Psoas muscle (tissue), 8 donors: ENCODE measurements around the gene TMEM119. TPM values are rescaled to one million over a fixed set of nuclear protein-coding genes. Genes with fewer than 3 reads are reported as not detected.

Source experiments
- ATAC-seq, 4 donors: fragments of 200-7000 bp; cut with Tn5 transposase; one replicate each; pipeline ENCODE4 v1.9.1; 2020; ENCODE audit warnings: moderate library complexity in 3 of 4, mild to moderate bottlenecking in 2 of 4
- DNase-seq, 2 donors: peaks; one replicate each; pipeline ENCODE4 v3.0.0-alpha.2; 2020
- H3K27ac ChIP-seq: fragments of 200-600 bp; one replicate; pipeline ENCODE4 v1.8.0; 2022
- H3K27me3 ChIP-seq, 3 donors: fragments of 200-600 bp in 1 of 3; one replicate each; pipeline versions ENCODE4 v1.6.1 to v1.8.0; 2013 to 2022; ENCODE audit warnings: low read length in 2 of 3, mild to moderate bottlenecking in 2 of 3, moderate library complexity in 1 of 3; ENCODE audit not compliant: insufficient read depth in 3 of 3
- H3K36me3 ChIP-seq, 2 donors: fragments of 200-600 bp in 1 of 2; one replicate each; pipeline versions ENCODE4 v1.6.1 to v1.8.0; 2013 to 2022; ENCODE audit warnings: low read depth in 1 of 2, mild to moderate bottlenecking in 1 of 2, moderate library complexity in 1 of 2; ENCODE audit not compliant: insufficient read depth in 1 of 2
- H3K4me1 ChIP-seq: fragments of 200-600 bp; one replicate; pipeline ENCODE4 v1.8.0; 2022
- H3K4me3 ChIP-seq: fragments of 200-600 bp; one replicate; pipeline ENCODE4 v1.8.0; 2022; ENCODE audit warnings: mild to moderate bottlenecking
- H3K9me3 ChIP-seq: fragments of 200-600 bp; one replicate; pipeline ENCODE4 v1.8.0; 2022
- WGBS, 3 donors: extraction: QIAGEN DNeasy Blood & Tissue Kit; methylation state at CpG; one replicate each; pipeline versions ENCODE4 v1.1.6 to v1.1.7; 2013; 5-methylcytosine and 5-hydroxymethylcytosine counted together
- intact Hi-C, 2 donors: fragments of 100-400 bp; cut with DNase I; formaldehyde crosslinking; loops; one replicate each; pipeline versions ENCODE4 v1.11.0 to v1.14.2; 2022
- polyA plus RNA-seq, 3 donors: library from polyadenylated mRNA; stranded (reverse); fragments of 200-250 nt; gene quantifications; one replicate each; pipeline ENCODE4 v1.2.3, GENCODE V29; 2013
- total RNA-seq, 4 donors: library from RNA; stranded (reverse); fragmentation: NEBNext Ultra II Directional in 2 of 4; extraction: Animal tissue kit (Norgen Biotek cat#: 25700) in 2 of 4; gene quantifications; one replicate each; pipeline versions ENCODE4 v1.2.1 to v1.2.4, GENCODE V29; 2021 to 2023
- TF ChIP-seq, protein P1 (sequence below): fragments of 200-600 bp; IDR thresholded peaks from one replicate; pipeline ENCODE4 v1.8.0; 2022; ENCODE audit warnings: antibody characterized with exemption
- donor health status: healthy with polysubstance abuse.
- donor health status: DM: no; HTN: no; CAD: no; lungs with moderate emphysema.
- donor health status: Bipolar disorder and iron deficiency.
- donor health status: healthy.
- donor health status: DM: yes; HTN: yes; CAD: no.
- donor health status: DM: no; HTN: no; CAD: no.
- donor health status: DM: no; HTN: no; CAD: no.
- donor health status: DM: yes; HTN: yes; CAD: no.

The TMEM119 gene
- total and polyA plus RNA-seq, 7 donors = 0.25 to 2.6 (median 0.36) TPM

- WGBS, 3 donors = 66 to 73% (median 70%) methylated on average over 10 of the region's 10 CpGs
Measured at GRCh38 chr12:108640802-108641445, 43.0 kb upstream of the TMEM119 start.

DNA sequence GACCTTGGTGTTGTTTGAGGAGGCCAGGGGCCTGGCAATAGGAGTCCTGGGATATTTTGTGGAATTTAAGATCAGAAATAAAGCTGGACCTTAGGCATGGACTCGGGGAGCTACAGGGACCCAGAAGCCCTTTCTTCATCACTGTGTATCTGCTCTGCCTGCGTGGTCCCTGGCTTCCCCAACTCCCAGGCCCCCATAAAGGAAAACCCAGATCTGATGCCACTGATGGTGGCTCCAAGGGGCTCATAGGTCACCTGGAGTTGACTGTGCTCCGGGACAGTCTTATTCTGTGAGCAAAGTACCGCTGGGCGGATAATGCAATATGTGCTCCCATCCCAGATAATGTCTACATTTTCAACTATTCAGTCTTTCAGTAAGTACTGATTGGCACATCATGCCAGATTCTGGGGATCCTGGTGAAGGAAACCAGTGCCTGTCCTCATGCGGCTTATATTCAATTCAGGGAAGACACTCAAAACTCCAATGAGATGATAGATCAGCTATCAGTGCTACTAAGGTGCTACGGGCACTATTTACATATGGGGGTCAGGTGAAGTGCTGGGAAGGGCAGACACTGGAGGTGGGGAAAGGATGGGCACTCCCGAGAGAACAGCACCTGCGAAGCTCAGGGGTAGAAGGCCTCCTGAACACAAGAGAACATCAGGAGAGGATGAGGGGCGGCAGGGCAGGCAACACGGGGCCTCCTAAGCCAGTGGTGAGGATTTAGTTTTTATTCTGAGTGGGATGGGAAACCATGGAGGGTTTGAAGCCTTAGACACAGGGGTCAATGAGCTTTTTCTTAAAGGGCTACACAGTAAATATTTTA is 41.3 kb upstream of the TMEM119 start:
- H3K9me3 ChIP-seq = no peaks in the 10 kb centered on the region
- peaks cover 0 to 6% (median 0%) of the 10 kb centered on the region in 3 donors for H3K27me3 ChIP-seq
- TF ChIP-seq, protein P1, sequence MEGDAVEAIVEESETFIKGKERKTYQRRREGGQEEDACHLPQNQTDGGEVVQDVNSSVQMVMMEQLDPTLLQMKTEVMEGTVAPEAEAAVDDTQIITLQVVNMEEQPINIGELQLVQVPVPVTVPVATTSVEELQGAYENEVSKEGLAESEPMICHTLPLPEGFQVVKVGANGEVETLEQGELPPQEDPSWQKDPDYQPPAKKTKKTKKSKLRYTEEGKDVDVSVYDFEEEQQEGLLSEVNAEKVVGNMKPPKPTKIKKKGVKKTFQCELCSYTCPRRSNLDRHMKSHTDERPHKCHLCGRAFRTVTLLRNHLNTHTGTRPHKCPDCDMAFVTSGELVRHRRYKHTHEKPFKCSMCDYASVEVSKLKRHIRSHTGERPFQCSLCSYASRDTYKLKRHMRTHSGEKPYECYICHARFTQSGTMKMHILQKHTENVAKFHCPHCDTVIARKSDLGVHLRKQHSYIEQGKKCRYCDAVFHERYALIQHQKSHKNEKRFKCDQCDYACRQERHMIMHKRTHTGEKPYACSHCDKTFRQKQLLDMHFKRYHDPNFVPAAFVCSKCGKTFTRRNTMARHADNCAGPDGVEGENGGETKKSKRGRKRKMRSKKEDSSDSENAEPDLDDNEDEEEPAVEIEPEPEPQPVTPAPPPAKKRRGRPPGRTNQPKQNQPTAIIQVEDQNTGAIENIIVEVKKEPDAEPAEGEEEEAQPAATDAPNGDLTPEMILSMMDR = no peak
- H3K4me1 ChIP-seq = peaks cover 35% of the 10 kb centered on the region
- H3K27ac ChIP-seq = no peak overlapping the region
- no peak overlapping the region for H3K4me3 ChIP-seq
- intact Hi-C loops = no loop called here
- DNase-seq (no peak), ATAC-seq (no peak)
- 83 to 88% (median 86%) methylated on average over 11 of the region's 11 CpGs for WGBS, 3 donors
- H3K36me3 ChIP-seq = no peaks in the 10 kb centered on the region

More at GRCh38 chr12:108640802-108641445, 43.0 kb upstream of the TMEM119 start:
- DNase-seq (no peak), ATAC-seq (peak in 3 of 4 donors; percentile 4 to 24 (median 19))
- Histone ChIP-seq H3K36me3 (peaks cover under 1 to 14% of the 10 kb centered on the region in 2 donors), H3K27me3 (peaks cover 0 to 6% (median 0%) of the 10 kb centered on the region in 3 donors), H3K4me1 (peaks cover 38% of the 10 kb centered on the region), H3K27ac (peak overlapping the region; percentile 28), H3K4me3 (no peak overlapping the region), H3K9me3 (no peaks in the 10 kb centered on the region)
- TF ChIP-seq, protein P1 = no peak
- intact Hi-C loops = no loop called here

DNA sequence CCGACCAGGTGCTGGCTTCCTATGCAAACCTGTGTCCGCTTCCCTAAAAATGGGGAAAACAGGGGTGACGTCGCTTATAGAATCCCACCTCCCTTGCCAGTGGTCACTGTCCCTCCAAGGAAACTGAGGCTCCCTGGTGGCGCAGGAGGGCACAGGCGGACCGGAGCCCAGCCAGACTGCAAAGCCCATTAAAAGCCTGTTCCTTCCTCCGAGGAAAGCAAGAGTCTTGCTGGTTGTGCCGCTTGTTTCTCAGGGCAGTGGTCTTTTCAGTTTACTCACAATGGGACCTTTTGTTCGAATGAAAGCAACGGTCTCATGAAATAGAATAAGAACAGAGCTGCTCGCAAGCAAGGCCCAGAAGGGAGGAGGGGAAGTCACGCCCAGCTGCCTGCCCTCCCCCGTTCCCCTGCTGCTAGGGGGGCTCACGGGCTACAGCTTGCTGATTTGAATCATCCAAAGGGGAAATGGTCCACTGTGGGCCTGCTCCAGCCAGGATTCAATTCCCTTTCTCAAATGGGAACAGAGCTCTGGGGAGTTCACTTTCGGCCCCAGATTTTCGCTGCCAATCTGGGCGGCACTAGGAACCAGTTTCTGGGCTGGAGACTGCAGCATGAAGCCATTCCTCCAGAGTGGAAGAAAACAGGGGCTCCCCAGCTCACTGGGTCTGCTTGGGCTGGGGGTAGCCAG is 40.4 kb upstream of the TMEM119 start:
- no peak for ATAC-seq
- 17 to 24% (median 18%) methylated on average over 18 of the region's 18 CpGs for WGBS, 3 donors
- no peak overlapping the region for H3K4me3 ChIP-seq
- H3K27me3 ChIP-seq = peaks cover 0 to 6% (median 0%) of the 10 kb centered on the region in 3 donors
- no peaks in the 10 kb centered on the region for H3K9me3 ChIP-seq
- intact Hi-C loops = no loop called here
- DNase-seq = no peak
- H3K4me1 ChIP-seq = peaks cover 26% of the 10 kb centered on the region
- H3K27ac ChIP-seq = no peak overlapping the region
- TF ChIP-seq, protein P1 = no peak
- H3K36me3 ChIP-seq = no peaks in the 10 kb centered on the region

GRCh38 chr12:108637222-108637971 is 39.5 kb upstream of the TMEM119 start:
- Histone ChIP-seq H3K9me3 (no peaks in the 10 kb centered on the region), H3K27me3 (peaks cover 0 to 6% (median 0%) of the 10 kb centered on the region in 3 donors), H3K36me3 (no peaks in the 10 kb centered on the region), H3K4me1 (peaks cover 17% of the 10 kb centered on the region), H3K4me3 (no peak overlapping the region), H3K27ac (no peak overlapping the region)
- intact Hi-C loops = no loop called here
- TF ChIP-seq, protein P1 = no peak
- ATAC-seq (no peak), DNase-seq (no peak)
- 47 to 53% (median 53%) methylated on average over 7 of the region's 7 CpGs for WGBS, 3 donors
